CD4-positive, alpha-beta T cell treated with Interleukin-4 for 1 hour (primary cell): Measurements from ENCODE around the gene ATL1.
A peak's percentile ranks its signal among the peaks of the same experiment; 100 is the strongest.

ENCODE experiments used
- DNase-seq, 2 donors: peaks; one replicate each; pipeline ENCODE4 v3.0.0-alpha.2; 2020 to 2022

The ATL1 gene

DNA sequence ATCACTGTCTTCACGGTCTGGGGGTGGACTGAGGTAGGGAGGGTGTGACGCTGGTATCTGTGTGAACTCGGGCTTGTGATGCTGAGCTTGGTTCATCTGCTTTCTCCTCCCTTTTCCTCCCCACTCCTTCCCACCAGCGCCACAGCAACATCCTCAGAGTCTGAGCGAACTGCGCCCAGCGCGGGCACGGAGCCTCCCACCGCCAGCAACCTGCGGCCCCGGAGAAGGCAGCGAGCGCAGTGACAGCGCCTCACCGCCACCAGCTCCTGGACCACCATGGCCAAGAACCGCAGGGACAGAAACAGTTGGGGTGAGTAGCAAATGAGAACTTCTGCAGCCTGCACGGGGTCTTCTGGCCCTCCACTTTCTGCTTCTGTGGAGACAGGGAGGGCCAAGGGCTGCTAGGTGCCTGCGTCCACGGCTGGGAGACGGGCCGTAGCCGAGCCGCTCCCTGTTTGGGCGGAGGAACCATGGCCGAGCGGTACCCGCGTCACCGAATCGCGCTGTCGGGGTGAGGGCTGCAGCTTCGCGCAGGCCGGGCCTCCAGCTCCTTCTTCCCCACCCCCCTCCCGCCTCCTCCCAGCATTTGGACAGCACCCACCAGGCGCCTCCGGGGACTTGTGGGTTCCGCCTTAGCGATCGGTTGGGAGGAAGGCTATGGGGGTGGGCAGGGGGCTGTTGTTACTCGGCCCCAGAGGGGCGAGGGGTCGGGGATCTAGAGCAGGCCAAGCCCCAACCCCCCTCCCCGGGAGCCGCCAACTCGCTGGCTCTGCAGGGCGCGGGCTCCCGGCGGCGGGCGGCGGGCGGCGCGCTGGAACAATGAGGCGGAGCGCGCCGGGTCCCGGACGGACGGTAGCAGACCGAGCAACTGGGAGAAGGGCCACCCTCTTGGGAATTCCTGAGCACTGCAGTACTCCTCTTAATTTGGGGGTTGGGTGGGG lies at the start of gene ATL1:
ATL1 (plus strand) TSS at position 156 of the 941 bp plus-strand sequence; CDS start at position 277, 121 bp downstream.
- DNase-seq: peak; percentile 21 to 32

DNA sequence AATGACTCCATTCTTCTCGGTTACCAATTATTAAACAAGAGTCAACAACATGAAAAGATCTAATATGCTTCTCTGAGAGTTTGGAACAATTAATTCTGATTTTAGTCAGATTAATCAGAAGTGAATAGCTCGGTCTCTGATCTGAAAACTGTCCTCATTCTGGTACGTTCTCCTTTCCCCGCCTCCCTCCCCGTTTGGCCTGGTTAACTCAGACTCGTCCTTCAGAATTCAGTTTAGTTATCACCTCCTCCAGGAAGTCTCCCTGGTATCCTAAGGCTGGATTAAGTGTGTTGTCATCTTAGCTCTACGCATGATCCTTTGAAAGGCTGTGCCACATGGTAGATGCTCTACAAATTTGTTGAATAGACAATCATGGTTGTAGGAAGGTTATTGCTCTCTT lies 49.8 kb upstream of the ATL1 start:
- no peak for DNase-seq

DNA sequence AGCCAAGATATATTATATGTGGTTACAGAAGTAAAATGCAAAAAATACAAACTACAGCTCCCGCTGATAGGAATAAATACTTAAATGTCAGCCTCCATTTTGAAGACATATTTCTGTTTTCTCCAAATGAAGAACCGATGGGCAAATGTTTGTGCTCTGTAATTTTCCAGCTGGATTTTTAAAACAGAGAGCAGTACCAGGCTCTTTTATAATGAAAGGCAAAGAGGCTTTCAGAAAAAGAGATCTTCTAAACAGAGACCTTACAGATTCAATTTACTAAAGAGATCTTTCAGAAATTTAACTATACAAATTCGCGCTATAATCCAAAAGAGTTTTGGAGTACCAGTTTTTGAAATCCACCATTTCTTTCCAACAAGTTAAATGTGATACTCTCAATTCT lies 47.5 kb upstream of the ATL1 start:
- no peak for DNase-seq

DNA sequence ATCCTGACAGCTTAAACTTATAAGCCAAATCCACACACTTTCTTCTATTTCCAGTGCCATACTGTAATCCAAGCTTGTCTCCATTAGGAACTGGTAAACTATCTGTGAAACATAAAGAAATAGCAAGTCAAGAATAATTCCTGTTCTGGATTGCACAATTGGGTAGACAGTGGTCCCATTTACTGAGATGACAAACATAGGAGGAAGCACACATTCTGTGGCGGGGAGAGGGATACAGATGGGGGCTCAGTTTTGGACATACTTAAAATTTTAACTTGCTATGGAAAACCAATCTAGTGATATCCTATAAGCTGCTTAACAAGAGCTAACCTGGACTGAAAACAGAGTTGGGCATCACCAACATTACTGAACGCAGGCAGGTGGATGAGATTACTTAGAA lies 43.9 kb upstream of the ATL1 start:
- DNase-seq: no peak

DNA sequence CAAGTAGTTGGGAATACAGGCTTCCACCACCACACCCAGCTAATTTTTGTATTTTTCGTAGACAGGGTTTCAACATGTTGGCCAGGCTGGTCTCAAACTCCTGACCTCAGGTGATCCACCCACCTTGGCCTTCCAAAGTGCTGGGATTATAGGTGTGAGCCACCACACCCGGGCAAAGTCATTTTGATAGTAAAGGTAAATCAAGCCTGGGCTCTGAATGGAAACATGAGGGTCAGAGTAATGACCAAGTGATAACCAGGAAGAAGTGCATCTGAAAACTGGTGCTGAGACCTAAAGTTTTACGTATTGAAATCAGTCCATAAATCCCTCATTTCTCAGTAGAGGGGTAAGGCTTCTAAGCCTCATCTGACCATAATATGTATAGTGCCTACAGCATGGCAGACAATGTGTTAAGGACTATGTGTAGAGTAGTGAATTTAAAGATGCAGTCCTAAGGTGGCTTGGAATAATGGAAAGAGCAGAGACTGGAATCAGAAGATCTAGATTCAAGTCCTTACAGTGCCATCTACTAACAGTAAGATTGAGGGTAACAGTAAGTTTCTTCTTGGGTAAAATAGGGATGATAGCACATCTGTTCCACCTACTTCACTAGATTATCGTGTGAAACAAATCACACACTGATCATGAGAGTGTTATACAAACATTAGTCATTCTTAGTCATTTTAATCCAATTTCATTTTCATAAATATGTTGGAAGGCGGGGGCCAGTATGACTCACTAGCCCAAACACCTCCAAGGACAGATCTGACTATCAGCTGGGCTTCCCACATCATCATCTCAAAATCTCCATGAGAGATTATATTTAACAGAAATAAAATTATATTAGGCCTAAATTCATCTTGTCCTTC lies 38.8 kb upstream of the ATL1 start:
- peak in 1 of 2 donors; percentile 44 for DNase-seq

DNA sequence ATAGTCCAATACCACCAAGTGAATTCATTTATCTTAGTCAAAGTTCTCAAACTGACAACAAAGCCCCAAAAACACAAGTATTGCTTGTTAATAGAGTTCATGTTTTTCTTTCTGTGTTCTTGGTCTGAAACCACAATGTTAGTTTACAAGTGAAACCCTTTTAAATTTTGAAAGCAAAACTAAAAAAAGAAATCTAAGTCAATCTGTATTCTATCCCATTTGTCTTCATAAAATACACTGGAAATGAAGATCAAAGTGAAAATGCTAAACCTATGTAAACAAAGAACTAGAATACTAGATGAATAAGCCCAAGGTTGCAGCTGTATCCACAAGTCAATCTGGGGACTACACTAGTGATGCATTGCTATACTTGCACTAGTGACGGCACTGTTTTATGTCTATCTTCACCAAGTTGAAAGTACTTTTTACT lies 38.0 kb upstream of the ATL1 start:
- peak in 1 of 2 donors; percentile 53 for DNase-seq

DNA sequence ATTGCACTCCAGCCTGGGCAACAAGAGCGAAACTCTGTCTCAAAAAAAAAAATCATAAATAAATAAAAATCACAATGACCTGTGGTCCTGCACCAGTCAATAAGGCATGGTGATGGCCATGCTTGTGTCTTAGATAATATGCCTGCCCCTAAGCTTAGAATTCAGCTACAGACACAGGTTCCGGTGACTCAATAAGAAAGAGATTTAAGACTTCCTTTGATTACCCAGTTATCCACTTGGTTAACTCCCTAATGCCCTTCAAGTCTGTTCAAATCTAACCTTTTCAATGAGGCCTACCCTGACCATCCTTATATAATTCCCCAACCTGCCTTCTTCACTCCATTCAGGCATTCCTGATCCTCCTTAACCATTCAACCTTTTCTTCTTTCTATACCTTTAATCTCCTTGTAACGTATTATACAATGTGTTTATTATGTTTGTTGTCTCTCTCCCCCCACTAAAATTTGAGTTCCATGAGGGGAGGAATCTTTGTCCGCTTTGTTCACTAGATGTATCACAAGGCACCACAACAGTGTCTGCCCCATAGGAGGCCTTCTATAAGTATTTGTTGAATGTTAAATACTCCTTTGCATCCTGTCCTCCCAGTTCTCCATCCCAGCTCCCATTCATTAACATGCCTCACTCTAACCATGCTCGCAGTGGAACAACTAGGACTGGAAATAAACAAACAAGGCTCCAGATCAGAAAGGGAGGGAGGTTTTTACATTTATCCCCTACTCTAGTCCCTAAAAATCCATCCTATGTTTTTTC lies 36.5 kb upstream of the ATL1 start:
- DNase-seq: no peak

DNA sequence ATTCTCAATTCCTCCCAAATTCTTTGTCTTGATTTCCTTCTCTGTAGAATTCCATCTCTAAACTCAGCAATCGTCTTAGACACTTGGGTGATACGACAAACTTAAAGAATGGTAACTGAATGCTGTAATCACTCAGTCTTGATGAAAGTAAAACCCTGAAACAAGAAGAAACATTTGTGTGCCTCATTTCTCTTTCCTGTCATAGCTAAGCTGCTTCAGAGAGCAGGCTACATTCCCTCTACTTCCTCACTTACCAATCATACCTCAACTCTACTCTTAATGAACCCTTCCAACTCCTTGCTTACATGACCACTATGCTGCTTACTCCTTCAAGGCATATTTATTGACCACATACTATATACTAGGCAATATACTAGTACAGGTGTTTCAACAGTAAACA lies 35.9 kb upstream of the ATL1 start:
- no peak for DNase-seq

DNA sequence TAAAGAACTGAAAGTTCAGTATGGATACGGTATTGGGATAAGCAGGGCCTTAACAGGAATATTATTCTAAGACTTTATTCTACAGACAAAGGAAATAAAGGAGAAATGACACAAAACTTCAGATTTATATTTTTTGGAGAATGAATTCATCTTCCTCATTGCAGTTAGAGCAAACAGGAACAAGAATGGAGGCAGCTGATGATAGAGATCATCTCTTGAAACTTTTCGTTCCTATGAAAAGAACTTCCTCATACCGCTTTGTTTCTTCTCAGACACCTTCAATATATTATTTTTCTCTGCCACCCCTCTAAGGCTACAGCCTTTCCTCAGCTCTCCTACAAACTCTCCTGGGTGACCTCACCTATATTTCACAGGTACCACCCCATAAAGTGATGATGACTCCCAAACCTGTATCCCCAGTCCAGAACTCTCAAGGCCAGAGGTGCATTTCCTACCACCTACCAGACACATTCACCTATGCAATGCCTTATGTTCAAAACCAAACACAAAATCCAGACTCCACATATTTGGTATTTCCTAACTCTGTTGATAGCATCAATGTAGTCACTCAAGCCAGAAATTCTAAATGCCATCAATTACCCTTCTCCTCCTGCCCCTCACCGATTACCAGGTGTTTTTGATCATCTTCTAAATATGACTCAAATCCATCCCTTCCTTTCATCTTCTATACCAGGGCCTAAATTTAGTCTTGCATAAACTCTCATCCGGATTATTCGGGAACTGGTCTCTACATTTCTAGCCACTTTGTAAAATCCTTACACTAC lies 35.0 kb upstream of the ATL1 start:
- no peak for DNase-seq

DNA sequence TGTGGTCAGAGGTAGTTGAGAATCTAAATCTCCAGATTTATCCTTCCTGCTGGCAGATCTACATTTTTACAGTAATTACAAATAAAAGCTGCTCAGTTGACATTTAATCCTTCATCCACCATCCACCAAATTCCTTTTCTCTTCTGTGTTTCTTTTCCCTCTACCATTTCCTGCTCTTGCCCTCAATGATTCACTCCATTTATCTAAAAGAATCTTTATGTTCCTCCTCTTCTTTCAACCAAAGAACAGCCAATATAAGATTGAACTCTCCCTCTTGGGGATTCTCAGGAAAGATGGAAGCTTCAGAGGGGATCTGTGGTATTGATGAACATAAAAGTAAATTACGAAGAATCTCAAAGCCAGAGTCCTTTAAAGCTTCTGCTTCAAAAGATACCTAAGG lies 31.9 kb upstream of the ATL1 start:
- no peak for DNase-seq

DNA sequence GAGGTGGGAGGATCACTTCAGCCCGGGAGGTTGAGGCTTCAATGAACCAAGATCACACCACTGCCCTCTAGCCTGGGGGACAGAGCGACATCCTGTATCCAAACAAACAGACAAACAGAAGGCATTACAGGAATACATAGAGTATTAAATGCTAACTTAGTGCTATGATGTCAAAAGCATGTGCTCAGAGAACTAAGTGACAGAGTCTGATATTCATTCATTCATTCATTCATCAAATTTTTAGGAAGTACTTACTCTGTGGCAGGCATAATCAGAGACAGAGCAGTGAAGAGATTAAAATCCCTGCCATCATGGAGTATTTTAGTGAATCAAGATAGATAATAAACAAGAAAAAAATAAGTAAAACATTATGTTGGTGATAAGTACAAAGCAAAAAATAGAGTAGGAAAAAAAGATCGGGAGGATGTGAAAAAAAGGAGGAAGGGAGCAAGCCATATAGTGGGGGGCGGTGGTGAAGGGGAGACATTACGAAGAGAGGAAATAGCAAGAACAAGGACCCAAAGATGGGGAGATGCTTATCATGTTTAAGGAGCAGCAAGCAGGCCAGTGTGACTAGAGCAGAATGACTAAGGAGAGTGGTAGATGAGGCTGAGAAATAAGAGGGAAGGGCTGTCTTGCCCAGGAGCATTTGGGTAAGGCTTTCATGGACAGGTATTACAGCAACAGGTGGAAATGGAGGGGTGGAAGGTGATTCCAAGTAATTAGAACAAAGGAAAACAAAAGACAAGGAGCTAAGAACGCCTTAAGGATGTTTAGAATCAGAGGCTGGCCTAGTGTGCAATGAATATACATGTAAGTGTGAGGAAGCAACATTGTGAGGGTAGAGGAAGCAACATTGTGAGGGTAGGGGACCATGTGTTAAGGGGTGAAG lies 30.4 kb upstream of the ATL1 start:
- DNase-seq: no peak

DNA sequence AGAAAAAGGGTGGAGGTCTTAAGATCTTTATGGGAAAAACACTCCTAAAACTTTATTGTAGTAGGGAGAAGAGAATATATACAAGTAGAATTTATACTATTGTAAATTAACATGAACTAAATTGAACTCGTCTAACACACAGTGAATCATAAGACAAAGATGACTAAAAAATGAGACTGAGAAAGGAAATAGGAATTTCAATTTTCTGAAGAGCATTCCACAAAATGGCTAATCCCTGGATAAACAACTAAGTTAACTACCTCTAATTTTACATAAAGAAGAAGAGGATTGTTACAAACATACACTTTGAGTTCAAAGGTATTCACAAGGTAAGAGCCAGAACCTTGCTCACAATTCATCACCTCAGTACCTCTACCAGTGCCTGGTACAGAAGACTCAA lies 29.6 kb upstream of the ATL1 start:
- no peak for DNase-seq

DNA sequence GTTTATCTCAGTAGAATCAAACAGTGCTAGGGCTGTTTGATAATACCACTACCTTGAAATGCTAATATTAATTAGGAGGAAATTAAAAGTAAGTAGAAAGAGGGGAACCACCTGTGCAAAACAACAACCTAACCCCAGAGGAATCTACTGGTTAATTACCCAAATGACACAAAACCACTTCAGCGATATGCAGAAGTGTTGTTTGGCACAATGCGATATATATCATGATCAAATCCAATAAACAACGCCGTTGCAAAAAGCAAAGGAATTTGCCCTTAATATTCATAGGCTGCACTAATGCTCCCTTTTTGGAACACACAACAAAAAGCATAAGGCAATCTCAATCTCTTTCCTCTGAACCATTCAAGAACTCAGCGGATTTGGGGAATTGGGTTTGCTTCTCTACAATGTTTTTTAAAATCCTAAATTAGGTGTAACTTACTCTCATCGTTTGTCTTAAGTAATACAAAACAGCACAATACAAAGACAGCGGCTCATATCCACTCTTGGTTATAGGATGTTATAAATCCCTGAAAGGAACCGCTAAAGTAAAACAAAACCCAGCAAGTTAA lies 29.1 kb upstream of the ATL1 start:
- no peak for DNase-seq

DNA sequence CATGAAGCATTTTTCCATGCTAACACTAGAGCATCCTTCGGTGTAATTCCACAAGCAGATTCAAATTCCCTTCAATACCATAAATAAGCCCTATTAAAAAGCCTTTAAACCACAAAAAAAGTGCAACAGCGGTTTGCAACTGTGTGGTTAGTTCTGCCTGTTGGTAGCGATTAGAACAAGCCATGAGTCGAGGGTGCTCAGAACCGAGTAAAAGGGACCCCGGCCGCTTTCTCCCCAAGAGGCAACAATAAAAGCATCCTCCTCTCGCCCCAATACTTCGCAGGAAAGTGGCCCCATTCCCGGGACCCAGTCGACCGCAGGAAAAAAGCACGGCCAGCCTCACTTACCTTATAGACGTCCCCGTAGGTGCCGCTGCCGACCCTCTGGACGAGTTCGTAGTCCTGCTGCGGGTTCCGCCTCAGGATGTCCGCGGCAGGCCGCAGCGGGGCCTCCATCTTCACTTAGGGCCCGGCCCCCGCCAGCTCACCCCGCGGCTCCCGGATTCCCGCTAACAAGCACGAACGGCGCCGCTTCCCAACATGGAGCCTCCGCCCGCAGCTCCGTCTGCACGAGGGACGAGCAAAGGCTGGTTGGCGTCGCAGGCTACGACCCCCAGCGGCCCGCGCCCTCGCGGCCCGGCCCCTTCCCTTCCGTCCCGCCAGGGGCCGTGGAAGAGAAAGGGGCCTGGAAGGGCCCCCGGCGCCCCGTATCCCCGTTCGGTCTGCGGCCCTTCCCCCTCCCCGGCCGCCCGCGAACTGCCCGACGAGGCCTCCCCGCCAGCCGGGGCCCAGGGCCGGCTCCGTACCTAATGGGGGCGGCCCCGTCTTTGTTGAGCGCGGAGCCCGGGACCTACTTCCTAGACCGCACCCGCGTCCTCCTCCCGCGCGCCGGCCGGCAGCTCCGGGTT lies 28.1 kb upstream of the ATL1 start:
- DNase-seq: peak; percentile 17 to 34

DNA sequence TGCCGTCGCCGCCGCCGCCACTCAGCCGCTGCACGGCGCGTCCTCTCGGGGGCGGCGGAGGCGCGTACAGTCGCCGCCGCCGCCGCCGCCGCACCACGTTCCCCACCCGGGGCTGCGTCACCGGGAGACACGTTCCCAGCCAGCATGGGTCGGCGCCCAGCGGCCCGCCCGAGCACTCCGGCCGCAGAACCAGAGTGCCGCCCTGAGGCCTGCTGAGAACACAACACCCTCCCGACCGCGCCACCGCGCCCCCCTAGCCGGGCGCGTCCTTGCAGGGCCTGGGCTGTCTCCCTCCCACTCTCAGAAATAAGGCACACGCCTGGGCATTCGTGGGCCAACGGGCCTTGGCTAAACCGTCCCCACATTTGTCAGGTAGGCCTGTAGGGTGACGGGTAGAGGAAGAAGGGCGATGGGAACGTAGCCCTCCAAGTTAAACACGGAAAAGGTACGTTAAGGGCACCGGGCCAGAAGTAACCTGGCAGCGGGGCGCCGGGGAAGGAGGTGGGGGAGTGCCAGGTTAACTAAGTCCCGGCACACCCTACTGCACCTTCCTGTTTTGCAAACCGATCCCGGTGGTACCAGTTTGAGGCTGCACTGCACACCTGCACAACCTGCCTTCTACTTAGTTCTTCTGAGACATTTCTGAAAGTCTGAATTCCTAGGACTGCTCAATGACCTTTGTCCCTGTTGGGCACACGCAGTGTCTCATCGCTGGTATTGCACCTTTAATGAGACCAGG lies 27.3 kb upstream of the ATL1 start, which contains the start of gene MAP4K5:
MAP4K5 (minus strand) TSS at position 68 of the 739 bp plus-strand sequence. CDS start 520 bp downstream, outside the sequence.
- DNase-seq: peak; percentile 90 to 91

DNA sequence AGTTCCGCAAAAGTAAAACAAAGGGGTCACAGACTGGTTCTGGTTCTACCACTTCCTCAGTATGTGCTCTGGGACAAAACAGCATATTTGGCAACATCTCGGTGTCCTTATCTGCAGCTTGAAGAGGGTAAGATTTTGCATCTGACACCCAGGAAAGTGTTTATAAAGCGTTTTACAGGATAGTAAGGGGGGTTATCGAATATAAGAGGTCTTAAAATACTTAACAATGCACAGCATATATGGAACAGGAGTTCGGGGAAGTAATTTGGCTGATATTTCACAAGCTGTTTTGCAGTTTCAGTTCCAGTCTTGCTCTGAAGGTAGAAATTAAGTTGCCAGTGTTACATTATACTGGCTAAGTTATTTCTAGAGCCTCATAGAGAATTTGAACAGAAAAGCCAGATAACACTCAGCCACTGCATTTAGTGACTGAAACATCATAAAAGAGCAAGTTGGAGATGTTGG lies 26.7 kb upstream of the ATL1 start:
- DNase-seq: no peak

DNA sequence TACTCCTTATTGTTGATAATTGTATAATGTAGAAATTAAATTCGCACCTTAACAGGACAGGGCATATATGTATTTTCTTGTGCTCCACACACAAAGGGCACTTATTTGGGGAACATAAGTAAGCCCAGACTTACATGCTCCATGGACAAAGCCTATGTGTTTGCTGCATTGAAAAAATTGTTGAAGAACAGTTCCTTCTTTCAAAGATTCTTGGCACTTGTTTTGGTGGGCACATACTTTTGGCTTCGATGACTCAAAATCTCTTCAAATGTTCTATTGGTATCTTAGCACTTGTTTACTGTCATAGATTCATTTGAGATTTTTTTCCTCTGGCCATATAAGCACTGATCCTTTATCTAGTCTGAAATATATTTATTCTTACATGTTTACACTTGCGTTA lies 26.1 kb upstream of the ATL1 start:
- DNase-seq: no peak

DNA sequence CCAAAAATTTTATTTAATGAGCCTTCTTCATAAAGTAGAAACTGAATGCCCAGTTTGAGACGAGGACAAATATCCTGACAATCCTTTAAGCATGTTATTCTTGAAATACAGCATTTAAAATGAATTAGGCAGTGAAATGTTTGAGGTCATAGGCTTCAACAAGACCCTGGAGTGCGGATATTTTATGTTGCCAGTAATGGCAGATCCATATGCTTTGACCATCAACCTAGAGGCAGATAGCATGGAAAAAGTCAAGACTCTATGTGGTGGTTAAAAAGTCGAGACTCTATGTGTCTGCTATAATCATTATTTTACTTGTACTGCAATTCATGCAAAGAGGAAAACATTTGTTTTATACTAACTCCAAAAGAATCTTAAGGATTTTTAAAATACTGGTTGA lies 25.5 kb upstream of the ATL1 start:
- no peak for DNase-seq

DNA sequence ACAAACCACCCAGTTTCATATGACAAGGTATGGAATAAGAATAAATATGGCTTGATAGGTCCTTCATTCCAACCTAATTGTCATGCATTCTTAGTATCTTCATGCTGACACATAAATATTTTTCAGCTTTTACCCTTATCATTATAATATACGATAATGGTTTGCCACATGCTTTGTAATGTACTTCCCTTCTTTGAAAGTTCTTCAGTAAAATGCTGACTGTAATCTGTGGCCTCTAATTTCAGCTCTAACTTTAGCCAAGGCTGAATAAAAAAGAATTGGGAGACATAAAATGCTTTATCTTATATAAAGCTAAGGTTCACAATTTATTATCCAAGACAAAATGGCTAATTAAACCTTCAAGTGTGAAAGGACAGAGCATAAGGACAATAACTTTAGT lies 24.9 kb upstream of the ATL1 start:
- no peak for DNase-seq
